ENCODE results near the gene TAS2R39. TPM values are rescaled to one million over a fixed set of nuclear protein-coding genes. Genes with fewer than 3 reads are reported as not detected.

Gene TAS2R39
- polyA plus RNA-seq, 1 of the 3 experiments (the other 2 are of a cell fraction), result not detected

- WGBS (ENCODE audit: low lambda C conversion rate), result 5% methylated on average over 2 of the region's 2 CpGs
- H3K27me3 ChIP-seq (ENCODE audit: insufficient read depth), result peaks cover 3% of the 10 kb centered on the region; the same call in 1 of the 2 replicates
These were observed 10.7 kb downstream of the TAS2R39 start for GRCh38 chr7:143193880-143194279.

GRCh38 chr7:143199040-143199439, 15.8 kb downstream of the TAS2R39 start:
- POLR2A ChIA-PET, result no interaction called here
- Histone ChIP-seq H3K9ac (no peak overlapping the region), H3F3A (replicated peaks; ENCODE audit: insufficient read depth) (no peaks in the 10 kb centered on the region), H3K27me3 (ENCODE audit: insufficient read depth) (peaks cover 17% of the 10 kb centered on the region; the same call in 1 of the 2 replicates), H3K9me3 (no peaks in the 10 kb centered on the region), H3K27ac (ENCODE audit: low read depth in 2 of 2, low read length in 1 of 2) (no peak overlapping the region), H3K79me2 (ENCODE audit: insufficient read depth) (no peaks in the 10 kb centered on the region), H3K36me3 (replicated peaks in 1 of 2; ENCODE audit: control insufficient read depth in 1 of 2, insufficient read depth in 2 of 2, low read length in 1 of 2) (no peaks in the 10 kb centered on the region), H3K9me2 (no peaks in the 10 kb centered on the region), H3K4me3 (ENCODE audit: low read depth in 2 of 2, low read length in 1 of 2) (no peak overlapping the region), H3K4me2 (no peak overlapping the region), H2AFZ (ENCODE audit: low read depth) (no peak overlapping the region), H4K20me1 (ENCODE audit: insufficient read depth) (no peaks in the 10 kb centered on the region), H3K4me1 (ENCODE audit: control insufficient read depth in 1 of 2, insufficient read depth in 2 of 2, low read depth in 1 of 2, low read length in 1 of 2) (no peaks in the 10 kb centered on the region)
- no peak for DNase-seq
- WGBS (ENCODE audit: low lambda C conversion rate), result 1% methylated on average over 4 of the region's 4 CpGs
- CTCF ChIA-PET, result interaction anchor here (0.7 kb wide), 1 partner anchor 194 kb away, joined by 3 read pairs; no protein-coding TSS in a partner anchor
- TF ChIP-seq MEF2A (IDR thresholded peaks at IDR 0.05; ENCODE audit: borderline replicate concordance, low read depth) (no peak), JUND (IDR thresholded peaks at IDR 0.05) (no peak), MXI1 (IDR thresholded peaks at IDR 0.05; ENCODE audit: low read depth, low read length) (no peak)

More at GRCh38 chr7:143193880-143194279, 10.7 kb downstream of the TAS2R39 start:
- Histone ChIP-seq H3K9ac (no peak overlapping the region), H3K36me3 (replicated peaks in 1 of 2; ENCODE audit: control insufficient read depth in 1 of 2, insufficient read depth in 2 of 2, low read length in 1 of 2) (no peaks in the 10 kb centered on the region), H3K9me2 (no peaks in the 10 kb centered on the region), H3K4me1 (ENCODE audit: control insufficient read depth in 1 of 2, insufficient read depth in 2 of 2, low read depth in 1 of 2, low read length in 1 of 2) (no peaks in the 10 kb centered on the region), H3K79me2 (ENCODE audit: insufficient read depth) (no peaks in the 10 kb centered on the region), H3K4me3 (ENCODE audit: low read depth in 2 of 2, low read length in 1 of 2) (no peak overlapping the region), H3K27ac (ENCODE audit: low read depth in 2 of 2, low read length in 1 of 2) (no peak overlapping the region), H2AFZ (ENCODE audit: low read depth) (no peak overlapping the region), H3K4me2 (no peak overlapping the region), H3F3A (replicated peaks; ENCODE audit: insufficient read depth) (no peaks in the 10 kb centered on the region), H4K20me1 (ENCODE audit: insufficient read depth) (no peaks in the 10 kb centered on the region), H3K9me3 (no peaks in the 10 kb centered on the region)
- no peak for DNase-seq
- CTCF ChIA-PET, result interaction anchor here (1.0 to 1.8 kb wide), 2 partner anchors 21 to 186 kb away, joined by 4 to 7 read pairs; no protein-coding TSS in a partner anchor
- POLR2A ChIA-PET, result no interaction called here
- no peak for TF ChIP-seq IRF3 (IDR thresholded peaks at IDR 0.05; ENCODE audit: low read depth, low read length)
- no peak for TF ChIP-seq NRF1 (IDR thresholded peaks at IDR 0.05; ENCODE audit: low read depth, low read length)
- TF ChIP-seq RAD21 (IDR thresholded peaks at IDR 0.05; ENCODE audit: low read length), result no peak
- no peak for TF ChIP-seq EZH2phosphoT487 (IDR thresholded peaks at IDR 0.05; ENCODE audit: borderline replicate concordance, low read depth)
- no peak for TF ChIP-seq USF1 (IDR thresholded peaks at IDR 0.05; ENCODE audit: borderline replicate concordance, low read depth)

- ChIA-PET CTCF (interaction anchor here (0.6 to 4.0 kb wide), 5 partner anchors 13 to 194 kb away, joined by 3 to 47 read pairs (median 3); no protein-coding TSS in a partner anchor), POLR2A (no interaction called here)
- Histone ChIP-seq H3K9me3 (no peaks in the 10 kb centered on the region), H2AFZ (ENCODE audit: low read depth) (no peak overlapping the region), H3K9ac (no peak overlapping the region), H3K36me3 (replicated peaks in 1 of 2; ENCODE audit: control insufficient read depth in 1 of 2, insufficient read depth in 2 of 2, low read length in 1 of 2) (no peaks in the 10 kb centered on the region), H3K4me3 (ENCODE audit: low read depth in 2 of 2, low read length in 1 of 2) (no peak overlapping the region), H4K20me1 (ENCODE audit: insufficient read depth) (no peaks in the 10 kb centered on the region), H3K27me3 (ENCODE audit: insufficient read depth) (peaks cover 30% of the 10 kb centered on the region; the same call in 1 of the 2 replicates), H3K79me2 (ENCODE audit: insufficient read depth) (no peaks in the 10 kb centered on the region), H3K27ac (ENCODE audit: low read depth in 2 of 2, low read length in 1 of 2) (no peak overlapping the region), H3K4me2 (no peak overlapping the region), H3K4me1 (ENCODE audit: control insufficient read depth in 1 of 2, insufficient read depth in 2 of 2, low read depth in 1 of 2, low read length in 1 of 2) (no peaks in the 10 kb centered on the region), H3K9me2 (no peaks in the 10 kb centered on the region), H3F3A (replicated peaks; ENCODE audit: insufficient read depth) (no peaks in the 10 kb centered on the region)
- no peak for DNase-seq
- WGBS (ENCODE audit: low lambda C conversion rate), result 4% methylated on average over 2 of the region's 2 CpGs
- TF ChIP-seq EP300 (IDR thresholded peaks at IDR 0.05; ENCODE audit: borderline replicate concordance in 1 of 2, low read depth in 1 of 2, low read length in 1 of 2) (no peak), RAD21 (IDR thresholded peaks at IDR 0.05; ENCODE audit: low read length) (no peak), TEAD4 (IDR thresholded peaks at IDR 0.05; ENCODE audit: borderline replicate concordance, insufficient read depth) (no peak), IRF3 (IDR thresholded peaks at IDR 0.05; ENCODE audit: low read depth, low read length) (no peak), TAF1 (IDR thresholded peaks at IDR 0.05; ENCODE audit: borderline replicate concordance, low read depth, low read length) (no peak), USF2 (IDR thresholded peaks at IDR 0.05; ENCODE audit: borderline replicate concordance, low read depth, low read length) (no peak), EZH2phosphoT487 (IDR thresholded peaks at IDR 0.05; ENCODE audit: borderline replicate concordance, low read depth) (no peak), JUND (IDR thresholded peaks at IDR 0.05) (no peak)
These were observed 18.9 kb downstream of the TAS2R39 start for GRCh38 chr7:143202161-143202560.

Data from SK-N-SH (cell line).